Measurements from ENCODE around the gene GALNT12. TPM values are rescaled to one million over a fixed set of nuclear protein-coding genes. Genes with fewer than 3 reads are reported as not detected.

GALNT12 gene
- polyA plus RNA-seq, 3 donors: 2.8 to 4.5 (median 3.3) TPM

- WGBS, 3 donors: 70 to 82% (median 73%) methylated on average over 8 of the region's 8 CpGs
- H3K27ac ChIP-seq (ENCODE audit: low read depth, low read length): no peak overlapping the region
Measured at GRCh38 chr9:98881836-98882568, 74.5 kb downstream of the GALNT12 start.

GRCh38 chr9:98882569-98882923 lies 75.1 kb downstream of the GALNT12 start:
- WGBS, 3 donors: 30 to 69% (median 41%) methylated on average over 2 of the region's 2 CpGs
- no peak overlapping the region for H3K27ac ChIP-seq (ENCODE audit: low read depth, low read length)

GRCh38 chr9:98883276-98883675 lies 75.8 kb downstream of the GALNT12 start:
- H3K27ac ChIP-seq (ENCODE audit: low read depth, low read length): no peak overlapping the region
- WGBS, 3 donors: 54 to 77% (median 63%) methylated on average over 1 of the region's 1 CpG

- H3K27ac ChIP-seq (ENCODE audit: low read depth, low read length): no peak overlapping the region
- WGBS, 3 donors: 94 to 95% (median 94%) methylated on average over 4 of the region's 4 CpGs
Measured at GRCh38 chr9:98884849-98885248, 77.4 kb downstream of the GALNT12 start.

- 77 to 85% (median 84%) methylated on average over 5 of the region's 5 CpGs for WGBS, 3 donors
- H3K27ac ChIP-seq (ENCODE audit: low read depth, low read length): no peak overlapping the region
Measured at GRCh38 chr9:98885575-98886295, 78.3 kb downstream of the GALNT12 start.

GRCh38 chr9:98886691-98887229 lies 79.3 kb downstream of the GALNT12 start:
- 24 to 41% (median 37%) methylated on average over 6 of the region's 6 CpGs for WGBS, 3 donors
- H3K27ac ChIP-seq (ENCODE audit: low read depth, low read length): no peak overlapping the region

- H3K27ac ChIP-seq (ENCODE audit: low read depth, low read length): no peak overlapping the region
- 50 to 73% (median 60%) methylated on average over 6 of the region's 6 CpGs for WGBS, 3 donors
Measured at GRCh38 chr9:98887918-98888510, 80.5 kb downstream of the GALNT12 start.

- no peak overlapping the region for H3K27ac ChIP-seq (ENCODE audit: low read depth, low read length)
- WGBS, 3 donors: 41 to 78% (median 53%) methylated on average over 4 of the region's 4 CpGs
Measured at GRCh38 chr9:98888801-98889421, 81.4 kb downstream of the GALNT12 start.

- WGBS, 3 donors: 44 to 62% (median 49%) methylated on average over 7 of the region's 7 CpGs
- no peak overlapping the region for H3K27ac ChIP-seq (ENCODE audit: low read depth, low read length)
Measured at GRCh38 chr9:98890256-98890655, 82.8 kb downstream of the GALNT12 start.

GRCh38 chr9:98892288-98892687 lies 84.8 kb downstream of the GALNT12 start:
- 83 to 88% (median 85%) methylated on average over 1 of the region's 1 CpG for WGBS, 3 donors

GRCh38 chr9:98892690-98893089 lies 85.2 kb downstream of the GALNT12 start:
- no peak overlapping the region for H3K27ac ChIP-seq (ENCODE audit: low read depth, low read length)
- 84 to 91% (median 89%) methylated on average over 4 of the region's 4 CpGs for WGBS, 3 donors

More at GRCh38 chr9:98892288-98892687, 84.8 kb downstream of the GALNT12 start:
- H3K27ac ChIP-seq (ENCODE audit: low read depth, low read length): no peak overlapping the region

GRCh38 chr9:98894171-98894570 lies 86.7 kb downstream of the GALNT12 start:
- no peak overlapping the region for H3K27ac ChIP-seq (ENCODE audit: low read depth, low read length)
- WGBS, 3 donors: 78 to 89% (median 80%) methylated on average over 3 of the region's 3 CpGs

- 64 to 88% (median 71%) methylated on average over 3 of the region's 3 CpGs for WGBS, 3 donors
- H3K27ac ChIP-seq (ENCODE audit: low read depth, low read length): no peak overlapping the region
Measured at GRCh38 chr9:98894761-98895160, 87.3 kb downstream of the GALNT12 start.

- no peak overlapping the region for H3K27ac ChIP-seq (ENCODE audit: low read depth, low read length)
- WGBS, 3 donors: 85 to 93% (median 89%) methylated on average over 2 of the region's 2 CpGs
Measured at GRCh38 chr9:98896632-98897031, 89.2 kb downstream of the GALNT12 start.

GRCh38 chr9:98897745-98898144 lies 90.3 kb downstream of the GALNT12 start:
- 6 to 53% (median 39%) methylated on average over 1 of the region's 1 CpG for WGBS, 3 donors
- no peak overlapping the region for H3K27ac ChIP-seq (ENCODE audit: low read depth, low read length)

- H3K27ac ChIP-seq (ENCODE audit: low read depth, low read length): no peak overlapping the region
- 43 to 64% (median 45%) methylated on average over 4 of the region's 4 CpGs for WGBS, 3 donors
Measured at GRCh38 chr9:98899408-98900056, 92.1 kb downstream of the GALNT12 start.
